HL-60/S4 treated with phorbol 12-myristate 13-acetate at 8.2 ng/mL for 4 days and 3 days (cell line): ENCODE results near the gene SCUBE2.

ENCODE experiments used
- in situ Hi-C: fragments of 300-500 bp; cut with MboI; formaldehyde crosslinking; loops from 2 replicates; pipeline ENCODE4 v1.15.0; 2022; ENCODE audit warnings: low sequenced_read_pairs

The SCUBE2 gene

DNA sequence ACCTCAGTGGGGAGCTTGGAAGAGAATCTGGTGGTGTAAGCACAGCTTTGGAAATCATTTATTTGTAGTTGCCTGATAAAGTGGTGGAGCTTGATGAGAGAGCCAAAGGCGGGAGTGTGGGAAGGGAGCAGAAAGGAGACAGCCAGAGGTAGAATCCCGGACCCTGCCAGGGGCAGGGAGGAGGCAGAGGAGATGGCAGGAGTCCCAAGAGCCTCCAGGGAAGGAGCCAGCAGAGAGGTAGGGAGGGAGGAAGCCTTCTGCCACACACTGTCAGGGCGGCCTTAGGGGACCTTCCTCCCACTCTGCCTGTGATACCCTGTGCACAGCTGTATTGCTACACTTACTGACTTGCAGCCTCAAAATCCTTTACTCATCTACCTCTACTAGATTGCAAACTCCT is 15.4 kb downstream of the SCUBE2 start:
- in situ Hi-C loops = no loop called here

DNA sequence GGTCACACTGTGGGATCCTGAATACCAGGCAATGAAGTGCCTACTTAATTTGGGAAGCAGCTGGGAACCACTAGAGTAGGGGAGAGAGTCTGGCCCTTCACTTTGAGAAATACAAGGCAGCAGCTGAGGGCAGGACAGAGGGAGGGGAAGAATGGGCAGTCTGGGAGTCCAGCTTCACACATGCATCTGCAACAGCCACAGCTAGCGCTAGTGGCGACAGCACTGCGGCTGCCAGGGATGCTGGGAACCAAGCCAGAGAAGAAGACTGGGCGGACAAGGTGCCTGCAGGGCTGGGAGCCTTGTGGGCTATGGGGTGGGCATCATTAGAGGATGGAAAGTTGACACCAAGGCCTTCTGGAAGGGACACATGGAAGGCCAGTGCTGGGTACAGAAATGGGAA is 15.8 kb downstream of the SCUBE2 start:
- in situ Hi-C loops = no loop called here

DNA sequence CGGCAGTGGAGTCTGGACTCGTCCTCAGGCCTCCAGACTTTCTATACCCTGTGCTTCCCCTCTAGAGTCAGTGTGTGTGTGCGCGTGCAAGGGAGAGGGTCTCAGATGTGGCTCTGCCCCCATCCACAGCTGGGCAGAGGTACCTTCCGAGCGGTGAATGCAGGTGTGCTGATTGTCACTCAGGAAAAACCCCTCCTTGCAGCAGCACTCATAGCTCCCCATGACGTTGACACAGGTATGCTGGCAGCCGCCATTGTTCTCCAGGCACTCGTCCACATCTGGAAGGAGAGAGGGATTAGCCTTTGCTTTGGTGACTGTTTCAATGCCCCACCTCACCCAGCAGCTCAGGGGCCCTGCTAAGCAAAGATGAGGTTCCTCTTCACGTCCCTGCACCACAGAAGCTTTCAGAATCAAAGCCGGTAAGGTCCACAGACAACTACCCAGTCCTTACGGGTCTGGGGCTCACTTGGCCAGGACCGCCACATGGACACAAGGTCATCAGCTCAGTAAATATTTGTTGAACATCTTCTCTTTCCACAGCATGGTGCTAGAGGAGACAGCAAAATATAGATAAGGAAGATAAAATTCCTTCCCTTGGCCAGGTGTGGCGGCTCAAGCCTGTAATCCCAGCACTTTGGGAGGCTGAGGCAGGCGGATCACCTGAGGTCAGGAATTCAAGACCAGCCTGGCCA is 16.9 kb downstream of the SCUBE2 start:
- in situ Hi-C loops = no loop called here

DNA sequence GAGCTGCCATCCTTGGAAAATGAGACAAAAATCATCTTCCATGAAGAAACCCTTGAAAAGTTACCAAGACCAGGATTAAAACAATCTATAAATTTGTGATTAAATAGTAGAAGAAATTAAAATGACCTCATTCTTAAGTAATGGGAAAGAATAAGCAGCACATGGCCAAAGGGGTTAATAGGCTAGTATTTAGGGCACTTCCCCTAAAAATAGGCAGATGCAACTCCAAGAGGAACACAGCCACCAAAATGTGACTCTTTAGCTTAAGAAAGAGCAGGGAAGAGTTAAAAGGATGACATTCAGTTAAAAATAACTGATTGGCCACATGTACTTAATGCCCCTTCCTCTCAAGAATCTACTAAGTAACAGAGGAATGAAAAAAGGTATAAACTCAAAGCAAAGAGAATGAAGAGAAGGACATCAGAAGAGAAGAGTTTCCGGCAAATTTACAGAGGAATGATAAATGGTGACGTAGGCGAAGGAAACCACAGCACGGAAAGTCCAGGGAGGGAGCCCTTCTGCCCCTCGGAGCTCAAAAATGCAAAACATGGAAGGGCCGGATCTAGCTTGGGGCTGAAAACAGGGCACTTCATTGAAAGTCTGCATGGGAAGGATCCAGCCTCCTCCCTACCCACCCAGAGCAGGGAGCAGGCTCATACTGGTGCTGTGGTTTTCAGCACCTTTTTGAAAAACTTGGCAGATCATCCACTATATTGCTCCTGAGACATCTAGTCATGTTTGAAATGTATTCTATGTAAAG is 17.8 kb downstream of the SCUBE2 start:
- in situ Hi-C loops = no loop called here

DNA sequence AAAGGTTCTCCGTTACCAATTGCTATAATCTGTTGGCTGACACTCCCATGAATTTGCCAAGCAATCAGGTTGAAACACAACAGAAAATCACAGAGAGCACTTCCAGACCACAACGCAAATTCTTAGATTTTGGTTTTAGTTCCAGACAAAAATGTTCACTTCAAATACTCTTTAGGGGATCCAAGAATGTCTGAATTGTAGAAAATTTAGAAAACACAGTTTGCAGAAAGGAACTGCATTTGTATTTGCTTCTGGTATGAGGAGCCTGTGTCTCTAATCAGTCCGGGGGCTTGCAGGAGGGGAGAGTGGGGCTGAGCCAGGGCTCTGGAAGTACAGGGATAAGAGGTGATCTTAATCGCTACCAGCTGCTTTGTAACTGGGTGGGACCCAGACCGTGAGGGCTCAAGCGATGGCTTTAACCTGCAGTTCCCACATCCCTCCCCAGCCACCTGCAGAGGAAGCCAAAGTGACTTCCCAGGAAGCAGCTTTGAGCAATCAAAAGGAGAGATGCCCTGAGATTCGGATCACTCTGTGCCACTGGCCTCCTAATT is 18.7 kb downstream of the SCUBE2 start:
- in situ Hi-C loops = no loop called here

DNA sequence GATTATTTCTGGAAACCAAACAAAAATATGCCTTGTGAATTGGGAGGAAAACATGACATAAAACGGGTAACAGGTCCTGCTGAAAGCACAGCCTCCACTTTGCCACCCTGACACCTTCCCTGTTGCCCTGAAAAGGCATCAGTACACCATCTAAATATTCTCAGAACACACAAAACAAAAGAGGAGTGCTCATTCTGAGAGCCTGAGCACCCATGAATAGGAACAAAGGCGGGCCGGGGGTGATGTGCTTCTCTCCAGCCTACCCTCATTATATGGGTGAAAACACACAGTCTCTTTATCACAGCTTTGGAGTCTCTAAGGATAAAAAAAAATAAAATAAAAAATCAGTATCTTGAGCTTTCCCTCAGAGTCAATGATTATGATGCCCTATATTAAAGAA is 19.7 kb downstream of the SCUBE2 start:
- in situ Hi-C loops = no loop called here

DNA sequence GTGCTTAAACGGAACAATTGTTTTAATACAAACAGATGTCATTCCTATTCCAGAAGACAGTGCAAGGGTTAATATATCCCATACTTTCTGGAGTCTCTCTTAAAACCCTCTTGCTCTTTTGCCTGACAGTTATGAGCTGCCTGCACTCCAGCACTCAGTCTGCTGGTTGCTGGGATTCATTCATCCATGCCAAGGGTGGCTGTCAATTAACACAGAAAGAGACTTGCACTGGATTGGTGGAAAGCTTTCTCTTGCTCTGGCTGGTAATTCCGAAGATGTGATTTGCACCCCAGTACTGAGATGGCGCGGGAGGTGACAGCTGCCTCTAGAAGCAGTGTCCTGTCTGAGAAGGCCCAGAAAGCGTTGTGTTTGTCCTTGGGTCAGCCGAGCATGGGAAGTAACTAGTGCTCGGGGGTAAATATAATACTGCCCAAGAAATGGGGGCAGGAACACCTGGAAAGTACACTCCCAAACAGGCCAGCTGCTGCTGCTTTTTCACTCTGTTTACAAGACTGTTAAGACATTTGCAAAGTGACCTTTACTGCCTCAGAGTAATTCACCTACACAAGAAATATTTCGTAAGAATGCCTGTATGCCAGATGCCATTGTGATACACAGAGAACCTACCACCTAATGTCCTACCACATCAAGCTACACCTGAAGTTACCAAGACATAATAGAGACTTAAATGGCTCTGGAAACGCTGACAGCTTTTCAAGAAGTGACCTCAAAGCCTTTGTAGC is 20.5 kb downstream of the SCUBE2 start:
- in situ Hi-C loops = no loop called here

DNA sequence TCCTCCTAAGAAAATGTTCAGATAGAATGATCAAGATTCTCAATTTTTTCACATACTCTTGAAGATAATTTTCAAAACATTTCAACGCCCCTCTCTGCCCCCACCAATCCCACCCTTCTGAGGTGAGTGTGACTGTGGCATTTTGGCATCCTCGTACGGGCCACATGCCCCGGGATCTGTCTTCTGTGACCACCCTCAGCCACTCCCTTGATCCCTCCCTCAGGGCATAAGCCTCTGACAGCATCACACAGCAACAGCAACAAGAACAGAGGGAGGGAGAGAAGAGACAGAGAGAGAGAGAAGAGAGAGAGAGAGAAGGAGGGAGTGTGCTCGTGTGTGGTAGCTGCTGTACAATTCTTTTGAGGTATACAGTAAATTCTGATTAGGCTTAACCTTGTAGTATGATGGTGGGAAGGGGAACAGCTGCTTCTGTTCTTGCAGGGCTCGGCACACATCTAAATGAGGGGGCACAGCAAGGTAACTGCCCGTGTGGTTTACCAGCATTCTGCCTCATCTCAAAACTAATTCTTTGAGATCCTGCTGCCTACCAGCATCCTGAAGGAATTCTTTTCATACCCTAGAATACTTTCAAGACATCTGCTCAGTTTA is 21.4 kb downstream of the SCUBE2 start:
- in situ Hi-C loops = no loop called here

DNA sequence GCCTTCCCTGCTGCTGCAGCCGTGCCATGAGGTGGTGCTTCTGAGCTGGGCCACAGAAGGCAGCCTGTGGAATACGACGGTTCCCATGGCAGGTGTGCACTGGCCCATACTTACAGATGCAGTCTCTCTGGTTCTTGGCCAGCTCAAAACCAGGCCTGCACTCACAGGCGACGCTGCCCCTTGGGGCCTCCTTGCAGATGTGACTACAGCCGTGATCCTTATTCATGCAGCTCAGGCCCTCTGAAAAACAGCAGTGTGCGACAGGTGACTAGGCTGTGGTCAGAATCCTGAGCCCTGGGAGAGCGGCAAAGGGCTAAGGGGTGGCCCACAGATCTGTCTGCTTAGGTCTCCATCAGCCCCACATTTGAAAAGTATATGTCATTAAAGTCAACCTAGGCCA is 22.1 kb downstream of the SCUBE2 start:
- in situ Hi-C loops = no loop called here

DNA sequence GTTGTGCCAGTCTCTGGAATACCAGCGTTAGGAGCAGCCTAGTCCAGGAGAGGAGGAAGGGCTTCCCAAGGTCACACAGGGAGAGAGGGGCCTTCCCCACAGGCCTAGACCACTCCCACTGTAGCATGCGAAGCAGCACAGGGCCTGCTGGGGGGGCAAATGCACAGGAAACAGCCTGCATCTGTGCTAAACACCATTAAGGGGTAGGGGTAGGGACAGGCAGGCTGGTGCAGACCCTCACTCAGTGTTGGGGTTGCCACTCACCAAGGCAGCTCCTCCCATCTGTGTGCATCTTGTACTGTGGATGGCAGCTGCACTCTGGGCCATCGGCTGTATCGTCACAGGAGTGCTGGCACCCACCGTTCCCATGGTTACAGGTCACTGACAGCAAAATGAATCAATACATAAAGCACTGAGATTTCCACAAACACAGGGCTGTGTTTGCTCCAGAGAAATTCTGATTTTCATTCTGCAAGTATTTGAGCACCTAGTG is 24.9 kb downstream of the SCUBE2 start:
- in situ Hi-C loops = no loop called here

DNA sequence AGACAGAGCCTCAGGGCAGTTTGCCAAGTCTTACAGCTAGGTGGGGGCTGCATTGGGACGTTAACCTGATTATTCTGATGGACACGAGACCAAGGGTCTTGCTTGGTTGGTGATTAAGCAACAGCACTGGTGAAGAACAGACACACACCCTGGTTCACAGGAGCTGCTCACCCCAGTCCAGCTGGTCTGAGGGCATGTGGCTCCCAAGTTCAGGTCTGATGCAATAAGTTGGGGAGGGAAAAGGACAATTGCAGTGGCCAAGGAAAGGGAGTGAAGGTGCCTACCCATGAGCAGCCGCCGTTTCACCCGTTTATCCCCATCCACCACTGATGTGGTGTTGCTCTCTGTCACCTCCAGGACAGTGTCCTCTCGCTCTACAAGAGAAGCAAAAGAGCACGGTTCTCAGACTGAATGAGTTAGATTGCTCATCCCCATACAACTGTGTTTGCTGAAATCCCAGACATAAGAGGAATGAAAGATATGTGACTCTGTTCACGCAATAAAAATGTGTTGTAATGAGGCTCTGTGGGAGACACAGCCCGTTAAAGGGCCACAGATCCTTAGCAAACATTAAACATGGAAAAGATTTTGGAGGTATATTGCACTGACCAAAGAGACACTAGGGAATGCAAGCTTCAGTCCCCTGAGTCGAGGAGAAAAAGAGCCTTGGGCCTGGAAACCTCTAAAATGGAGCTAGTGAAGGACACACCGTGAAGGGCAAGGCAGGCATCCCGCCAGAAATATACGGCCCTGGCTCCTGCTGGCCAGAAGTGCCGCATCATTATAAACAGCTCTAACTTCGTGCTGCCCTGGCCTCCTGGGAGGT is 25.6 kb downstream of the SCUBE2 start:
- in situ Hi-C loops = no loop called here

DNA sequence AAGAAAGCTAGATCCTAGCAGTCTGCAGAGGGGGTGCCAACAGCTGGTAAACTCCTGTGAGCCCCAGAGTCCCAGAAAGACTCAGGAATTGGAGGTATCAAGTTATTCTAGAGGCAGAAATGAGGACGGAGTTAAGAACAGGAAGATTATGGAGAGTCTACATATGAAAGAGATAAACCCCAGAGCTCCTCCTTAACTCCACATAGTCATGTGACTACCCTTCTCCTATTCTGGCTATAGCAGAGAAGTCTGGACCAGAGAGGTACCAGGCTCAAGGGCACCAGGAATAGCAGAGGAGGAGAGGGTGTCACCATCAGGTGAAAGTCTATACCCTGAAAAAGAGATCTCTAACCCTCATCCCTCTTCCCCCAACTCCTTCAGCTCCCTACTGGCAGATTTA is 29.6 kb downstream of the SCUBE2 start:
- in situ Hi-C loops = no loop called here

DNA sequence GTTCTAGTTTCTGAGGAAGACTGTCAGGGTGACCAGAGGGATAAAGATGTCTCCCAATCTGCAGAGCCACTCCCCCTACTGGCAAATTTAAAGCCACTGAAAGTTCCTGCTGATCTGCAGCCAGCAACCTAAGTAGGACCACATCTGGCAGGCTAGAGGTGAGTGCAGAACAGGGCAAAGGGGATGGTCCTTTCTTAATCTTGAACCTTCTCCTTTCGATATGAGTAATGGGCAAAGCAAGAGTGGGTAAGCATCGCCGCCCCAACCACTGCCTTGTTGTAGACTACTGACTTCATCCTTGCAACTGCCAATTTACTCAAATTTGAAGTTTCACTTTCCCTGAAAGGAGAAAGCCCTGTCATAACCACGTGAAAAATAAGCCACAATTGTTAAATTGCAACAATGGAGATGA is 30.7 kb downstream of the SCUBE2 start:
- in situ Hi-C loops = no loop called here

DNA sequence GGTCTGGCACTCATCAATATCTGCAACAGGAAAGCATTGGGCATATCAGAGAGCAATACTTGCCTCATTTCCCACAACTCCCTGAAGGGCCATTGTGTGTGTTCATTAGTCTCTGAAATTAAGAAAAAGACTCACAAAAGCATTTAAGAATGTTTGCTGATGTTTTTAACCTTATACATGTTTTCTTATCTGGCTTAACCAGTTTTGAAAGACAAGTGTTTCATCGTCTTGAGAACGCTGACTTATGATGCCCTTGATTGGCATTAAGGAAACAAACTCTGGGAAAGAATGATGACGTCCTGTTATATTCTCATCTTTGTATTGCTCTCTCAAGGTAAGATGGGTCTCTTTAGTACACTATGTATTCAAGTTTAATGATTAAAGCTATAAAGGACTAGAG is 32.0 kb downstream of the SCUBE2 start:
- in situ Hi-C loops = no loop called here

DNA sequence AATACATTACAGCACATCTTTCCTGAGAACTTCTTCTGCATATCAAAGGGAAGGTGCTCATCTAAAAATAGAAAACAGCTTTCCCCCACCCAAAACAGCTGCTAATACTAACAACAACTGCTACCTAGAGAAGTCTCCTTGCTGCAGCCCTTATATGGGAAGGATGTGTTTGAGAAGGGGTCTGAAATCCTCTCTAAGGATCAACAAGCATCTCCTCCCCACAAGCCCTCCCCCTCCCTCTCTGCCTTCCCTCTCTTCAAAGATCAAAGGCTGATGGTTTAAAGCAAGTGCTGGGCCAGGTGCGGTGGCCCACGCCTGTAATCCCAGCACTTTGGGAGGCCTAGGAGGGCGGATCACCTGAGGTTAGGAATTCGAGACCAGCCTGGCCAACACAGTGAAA is 33.5 kb downstream of the SCUBE2 start:
- in situ Hi-C loops = no loop called here

DNA sequence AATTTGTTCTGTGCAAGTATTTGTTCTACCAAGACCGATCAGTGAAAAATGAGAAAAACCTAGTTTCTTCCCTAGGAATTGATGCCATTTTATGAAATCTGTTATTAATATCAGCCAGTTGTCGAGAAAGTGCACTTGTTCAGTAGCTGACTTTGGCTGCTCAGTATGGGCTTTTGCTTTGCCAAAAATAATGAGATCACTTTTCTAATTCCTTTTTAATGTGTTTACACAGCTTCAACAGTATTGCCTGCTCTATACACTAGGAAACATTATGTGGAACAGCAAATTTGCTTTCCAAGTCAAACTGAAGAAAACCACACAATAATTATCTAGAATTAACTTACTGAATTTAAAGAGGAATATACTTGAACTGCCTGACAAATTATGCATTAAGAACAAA is 34.4 kb downstream of the SCUBE2 start:
- in situ Hi-C loops = no loop called here

DNA sequence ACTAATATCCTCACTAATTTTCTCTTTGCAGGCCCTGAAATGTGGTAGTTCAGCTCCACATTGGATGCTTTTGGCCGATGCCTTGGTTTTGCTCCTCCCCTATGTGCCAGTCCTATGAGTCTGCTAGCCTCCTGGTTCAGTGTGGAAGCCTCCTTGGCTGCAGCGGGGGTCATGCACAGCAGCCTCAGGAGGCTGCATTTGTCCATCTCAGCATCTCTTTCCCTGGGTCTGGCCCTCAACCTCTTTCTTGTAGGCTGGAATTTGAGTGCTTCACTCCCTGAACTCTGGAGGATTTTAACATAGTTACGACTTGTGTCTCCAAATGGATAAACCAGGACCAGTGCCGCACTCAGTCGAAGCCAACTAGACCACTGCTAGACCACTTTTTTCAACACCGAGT is 34.9 kb downstream of the SCUBE2 start:
- in situ Hi-C loops = no loop called here

DNA sequence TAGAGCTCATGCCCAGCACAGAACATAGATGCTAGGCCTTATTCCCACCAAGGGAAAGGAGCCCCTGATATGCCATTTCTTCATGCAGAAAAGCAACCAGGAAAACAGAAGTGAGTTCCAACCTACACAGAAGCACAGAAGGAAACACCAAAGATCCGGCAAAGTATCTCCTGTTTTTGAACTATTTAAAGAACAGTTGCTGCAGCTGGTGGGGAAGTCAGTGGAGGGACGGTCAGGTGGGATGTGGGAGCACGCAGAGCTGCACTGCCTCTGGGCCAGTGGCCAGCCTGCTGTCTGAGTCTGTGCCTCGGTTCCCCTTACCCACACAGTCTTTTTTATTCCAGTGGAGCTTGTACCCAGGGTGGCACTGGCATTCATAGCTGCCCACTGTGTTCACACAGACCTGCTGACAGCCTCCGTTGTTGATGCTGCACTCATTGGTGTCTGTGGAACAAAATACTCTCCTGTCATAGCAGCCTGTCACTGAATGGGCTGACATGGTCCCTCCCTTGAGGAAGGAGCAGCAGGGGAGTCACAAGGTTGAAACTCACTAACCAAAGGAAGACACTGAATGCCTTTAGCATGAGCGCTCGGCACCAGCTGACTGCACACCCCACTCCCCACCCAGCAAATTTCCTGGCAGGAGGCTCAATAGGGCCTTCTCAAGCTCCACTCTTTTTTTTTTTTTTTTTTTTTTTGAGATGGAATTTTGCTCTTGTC is 37.9 kb downstream of the SCUBE2 start:
- in situ Hi-C loops = no loop called here

DNA sequence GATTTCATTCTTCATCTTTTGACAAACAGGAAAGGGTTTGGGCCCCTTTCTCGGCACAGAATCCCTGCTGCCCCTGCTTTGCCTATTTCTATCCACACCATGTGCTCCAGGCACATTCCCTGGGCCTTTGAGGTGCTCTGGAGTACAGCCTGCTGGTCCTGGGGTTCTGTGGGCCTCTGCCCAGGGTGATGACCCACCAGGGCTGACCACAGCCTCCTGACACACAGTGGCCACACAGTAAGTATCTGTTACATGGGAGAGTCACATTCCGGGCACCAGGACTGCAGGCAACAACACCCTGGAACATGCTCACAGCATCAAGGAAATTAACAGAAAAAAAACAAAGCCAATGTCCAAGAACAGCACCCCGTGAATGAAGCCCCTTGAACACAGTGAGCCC is 39.1 kb downstream of the SCUBE2 start:
- in situ Hi-C loops = no loop called here

DNA sequence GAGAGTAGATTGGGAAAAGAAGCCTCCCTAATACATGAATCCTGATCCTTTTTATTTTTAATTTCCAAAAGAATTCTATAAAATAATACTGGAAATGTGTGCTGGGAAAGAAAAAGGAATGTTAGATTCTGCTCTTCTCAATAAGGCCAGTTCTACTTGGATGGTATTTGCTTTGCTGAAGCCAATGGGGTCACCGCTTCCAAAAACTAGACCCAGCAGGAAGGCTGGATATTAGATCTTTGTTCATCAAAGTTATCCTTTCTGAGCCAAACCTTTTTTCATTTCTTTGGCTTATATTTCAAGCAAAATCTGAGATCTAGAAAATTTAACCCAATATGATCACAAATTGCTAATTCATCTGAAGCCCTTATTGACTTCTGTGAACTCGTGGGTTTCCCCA is 41.4 kb downstream of the SCUBE2 start:
- in situ Hi-C loops = no loop called here
